OCI-LY1 (cell line): ENCODE results near the gene ITGB7.

Experiments
- CTCF ChIP-seq: fragments of 200-600 bp; sonication (generic), shearing (Covaris generic); IDR thresholded peaks from 2 replicates; pipeline ENCODE4 v1.5.1; 2017; ENCODE audit warnings: mild to moderate bottlenecking, antibody characterized with exemption, low read length, moderate library complexity, mixed read lengths
- EZH2 ChIP-seq: fragments of 200-600 bp; sonication (generic), shearing (Covaris generic); IDR thresholded peaks from 2 replicates; pipeline ENCODE4 v1.8.0; 2017; ENCODE audit warnings: borderline replicate concordance, mixed run types, mild to moderate bottlenecking, antibody characterized with exemption, low read length, moderate library complexity, mixed read lengths

- TF ChIP-seq CTCF = no peak
- no peak for TF ChIP-seq EZH2
Observed at GRCh38 chr12:53200458-53201176, 6.4 kb downstream of the ITGB7 start.
